GM21528 (cell line): ENCODE data around the gene WDR33.

Source experiments
- ATAC-seq: cut with Tn5 transposase; IDR thresholded peaks from one replicate; pipeline ENCODE4 v1.9.1; 2021; ENCODE audit warnings: mild to moderate bottlenecking, moderate library complexity; ENCODE audit not compliant: unreplicated experiment, low FRiP score

The WDR33 gene

GRCh38 chr2:127675331-127676261 lies 135.4 kb downstream of the WDR33 start, which contains the start of gene LIMS2:
TSS of gene LIMS2 (minus strand) at chr2:127675530. CDS start at chr2:127675024, 506 bp downstream.
- no peak for ATAC-seq

- no peak for ATAC-seq
Measured at GRCh38 chr2:127674241-127675209, 136.4 kb downstream of the WDR33 start.

DNA sequence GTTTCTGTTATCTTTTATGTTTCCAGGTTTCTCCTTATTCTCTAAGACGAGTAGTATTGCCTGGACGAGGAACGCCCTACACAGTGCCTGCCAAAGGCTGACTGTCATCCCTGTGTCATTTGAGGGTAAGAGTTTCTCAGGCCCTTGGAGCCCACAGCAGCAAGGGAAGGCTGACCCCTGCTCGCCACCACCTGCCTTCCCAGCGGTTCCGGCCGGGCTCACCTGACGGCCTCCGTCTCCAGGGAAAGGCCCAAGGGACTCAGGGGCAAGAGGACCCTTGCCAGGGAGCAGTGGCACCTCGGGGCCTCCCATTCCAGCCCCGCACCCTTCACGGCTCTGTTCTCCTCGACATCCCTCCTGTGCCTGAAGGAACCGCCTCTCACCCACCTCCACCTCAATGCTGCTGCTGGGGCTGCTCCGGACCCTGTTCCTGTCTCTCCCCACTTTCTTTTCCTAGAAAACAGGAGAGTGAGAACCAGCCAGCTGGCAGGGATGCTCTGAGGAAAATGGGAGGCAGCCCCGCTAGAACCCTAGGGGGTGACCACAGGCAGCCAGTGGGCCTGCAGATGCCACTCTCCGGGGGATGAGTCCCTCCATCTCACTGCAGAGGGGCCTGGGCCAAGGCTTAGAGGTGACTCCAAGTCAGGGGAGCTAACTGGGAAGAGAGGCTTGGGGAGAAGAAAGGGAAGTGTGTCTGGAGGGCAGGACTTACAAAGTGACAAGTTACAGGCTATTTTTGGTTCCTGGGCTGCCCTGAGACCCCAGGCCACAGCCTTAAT lies 137.5 kb downstream of the WDR33 start:
- ATAC-seq, result no peak

GRCh38 chr2:127672341-127673224 lies 138.4 kb downstream of the WDR33 start:
- ATAC-seq, result no peak

DNA sequence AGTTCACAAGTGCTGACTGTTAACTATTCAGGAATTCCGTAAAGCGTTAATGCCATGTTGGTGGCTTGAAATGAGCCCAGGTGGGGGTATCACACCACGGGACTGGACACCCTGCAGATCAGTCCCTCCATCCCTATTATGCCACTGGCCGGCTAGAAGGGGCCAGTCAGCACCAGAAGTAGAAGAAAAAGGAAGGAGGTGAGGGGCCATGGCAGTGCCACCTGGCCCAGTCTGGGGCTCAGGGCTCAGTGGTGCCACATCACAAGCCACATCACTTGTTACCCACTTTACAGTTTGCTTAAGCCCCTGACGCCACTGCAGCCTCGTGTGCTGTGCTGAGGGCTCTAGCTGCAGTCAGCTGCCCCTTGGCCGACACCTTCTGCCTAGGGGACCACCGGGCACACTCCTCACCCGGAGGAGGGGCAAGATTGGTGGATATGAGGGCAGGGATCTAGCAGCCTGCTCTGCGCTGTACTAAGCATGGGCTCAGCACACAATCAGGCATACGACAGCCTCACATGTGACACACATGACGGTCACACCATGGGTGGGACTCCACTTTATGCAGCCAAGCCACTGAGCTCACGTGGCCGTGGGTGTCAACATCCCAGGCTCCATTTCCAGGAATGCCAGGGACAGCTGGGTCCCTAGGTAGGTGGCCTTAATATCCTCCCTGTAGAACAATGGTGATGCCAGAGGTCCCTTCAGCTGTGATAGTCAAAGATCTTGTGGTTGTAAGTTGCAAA lies 139.2 kb downstream of the WDR33 start:
- ATAC-seq, result no peak

- ATAC-seq, result no peak
Measured at GRCh38 chr2:127670957-127671290, 140.0 kb downstream of the WDR33 start.

GRCh38 chr2:127670055-127670956 lies 140.7 kb downstream of the WDR33 start:
- ATAC-seq, result no peak

- ATAC-seq, result no peak
Measured at GRCh38 chr2:127669056-127669455, 141.9 kb downstream of the WDR33 start.

GRCh38 chr2:127665267-127665893 lies 145.6 kb downstream of the WDR33 start:
- ATAC-seq, result no peak

- no peak for ATAC-seq
Measured at GRCh38 chr2:127664895-127665225, 146.1 kb downstream of the WDR33 start.

- ATAC-seq, result no peak
Measured at GRCh38 chr2:127664065-127664894, 146.7 kb downstream of the WDR33 start.

DNA sequence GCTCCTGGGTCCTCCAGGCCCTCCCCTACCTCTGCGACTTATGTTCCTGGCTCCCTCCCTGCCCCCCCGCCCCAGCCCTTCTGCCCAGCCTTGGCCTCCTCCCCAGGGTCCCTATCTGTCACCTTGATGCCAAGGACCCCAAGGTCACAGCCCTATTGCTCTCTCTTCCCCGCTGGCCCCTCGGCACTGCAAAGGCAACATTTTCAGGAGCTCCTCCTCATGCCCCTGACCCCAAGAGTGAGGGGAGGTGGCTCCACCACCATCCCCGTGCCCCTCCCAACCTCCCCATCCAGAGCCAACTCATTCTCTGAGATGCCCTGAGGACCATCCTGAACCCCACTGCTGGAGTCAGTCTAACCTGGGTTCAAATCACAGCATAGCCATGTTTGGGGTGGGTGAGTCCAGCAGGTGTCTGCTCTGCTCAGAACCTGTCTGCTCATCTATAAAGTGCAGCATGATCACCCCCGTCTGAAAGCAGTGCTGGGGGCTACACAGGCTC lies 147.4 kb downstream of the WDR33 start:
- no peak for ATAC-seq

DNA sequence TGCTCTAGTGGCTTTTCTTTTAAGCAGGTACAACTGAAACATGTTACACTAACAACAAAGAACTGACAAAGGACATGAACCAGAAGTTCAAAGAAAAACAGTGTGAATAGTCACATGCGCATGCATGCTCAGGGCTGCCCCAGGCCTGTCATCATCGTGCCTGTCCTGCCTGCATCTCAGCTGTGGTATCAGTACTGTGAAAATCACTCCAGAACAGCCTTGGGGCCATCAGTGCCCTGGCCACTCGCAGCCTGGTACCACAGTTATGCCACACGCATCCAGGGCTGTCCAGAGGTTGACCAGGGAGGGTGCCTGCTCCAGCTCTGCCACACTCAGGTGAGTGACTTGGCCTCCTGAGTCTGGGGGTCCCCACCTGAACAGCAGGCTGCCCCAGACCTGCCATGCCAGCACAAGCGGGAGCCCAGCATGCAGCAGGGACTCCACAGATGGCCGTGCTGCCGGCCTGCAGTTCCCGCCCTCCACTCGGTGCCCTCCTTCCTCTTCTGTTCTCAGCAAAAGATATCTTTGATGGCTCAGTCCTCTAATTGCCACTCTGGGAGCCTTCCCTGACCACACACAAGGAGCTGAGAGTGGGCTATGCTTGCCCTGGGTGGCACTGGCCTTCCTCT lies 147.9 kb downstream of the WDR33 start:
- no peak for ATAC-seq

DNA sequence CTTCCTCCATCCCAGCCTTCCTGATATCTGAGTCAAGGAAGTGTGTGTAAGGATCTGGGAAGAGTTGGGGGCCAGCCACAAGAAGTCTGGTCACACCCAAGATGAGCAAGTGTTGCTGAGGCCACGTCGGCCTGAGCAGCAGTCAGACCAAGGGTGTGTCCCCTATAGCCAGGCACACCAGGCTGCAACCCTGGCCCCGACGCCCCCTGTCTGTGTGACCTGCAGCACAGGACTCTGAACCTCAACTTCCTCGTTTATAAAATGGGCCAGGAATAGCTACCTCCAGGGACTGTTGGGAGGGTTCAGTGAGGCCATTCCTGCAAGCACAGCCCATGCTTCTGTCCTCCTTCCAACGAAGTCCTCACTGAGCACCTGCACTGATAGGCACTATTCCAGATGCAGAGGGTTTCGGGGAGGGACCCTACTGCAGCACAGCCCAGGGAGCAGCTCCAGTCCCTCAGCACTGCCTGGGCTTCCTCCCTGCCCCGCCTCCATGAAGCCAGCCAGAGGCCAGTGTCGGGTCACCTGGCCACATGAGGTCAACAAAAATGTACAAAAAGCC lies 148.9 kb downstream of the WDR33 start:
- no peak for ATAC-seq

- no peak for ATAC-seq
Measured at GRCh38 chr2:127661072-127661649, 149.8 kb downstream of the WDR33 start.
